ENCODE data around the gene PPFIA2. TPM values are rescaled to one million over a fixed set of nuclear protein-coding genes. Genes with fewer than 3 reads are reported as not detected.

PPFIA2 gene
- polyA plus RNA-seq, 1 donor (not counting 4 experiments of a cell fraction or from before 2014, with no cell fraction given), result not detected

GRCh38 chr12:81533054-81533453, 226.1 kb downstream of the PPFIA2 start:
- FAIRE-seq (no peak), DNase-seq (ENCODE audit: low read depth, low spot score) (no peak)
- Histone ChIP-seq H3K4me2 (ENCODE audit: control insufficient read depth, extremely low read depth, insufficient read depth, low read depth, low read length) (no peak overlapping the region), H3K9ac (ENCODE audit: control insufficient read depth, extremely low read depth, insufficient read depth, low read length) (no peak overlapping the region), H3K36me3 (ENCODE audit: control insufficient read depth in 2 of 2, extremely low read depth in 1 of 2, insufficient read depth in 2 of 2, low read length in 2 of 2) (no peaks in the 10 kb centered on the region), H3K79me2 (ENCODE audit: control insufficient read depth, insufficient read depth, low read length) (no peaks in the 10 kb centered on the region), H3K4me1 (ENCODE audit: control insufficient read depth, extremely low read depth, insufficient read depth, low read length) (no peaks in the 10 kb centered on the region), H3K27me3 (ENCODE audit: control insufficient read depth, extremely low read depth, insufficient read depth, low read length) (no peaks in the 10 kb centered on the region), H4K20me1 (ENCODE audit: control insufficient read depth, extremely low read depth, insufficient read depth, low read length) (no peaks in the 10 kb centered on the region), H3K9me1 (ENCODE audit: control insufficient read depth, extremely low read depth, insufficient read depth, low read length) (no peaks in the 10 kb centered on the region), H3K4me3 (ENCODE audit: control insufficient read depth in 2 of 3, extremely low read depth in 1 of 3, insufficient read depth in 2 of 3, low read depth in 1 of 3, low read length in 3 of 3) (no peak overlapping the region), H2AFZ (ENCODE audit: control insufficient read depth, low read length) (no peak overlapping the region), H3K27ac (ENCODE audit: control insufficient read depth, insufficient read depth, low read length) (no peak overlapping the region), H3K9me3 (ENCODE audit: control insufficient read depth, low read depth, low read length) (no peaks in the 10 kb centered on the region)
- dilution Hi-C loops (cut with MboI; ENCODE audit: extremely low pct_ligation_motif_present, low sequenced_read_pairs), result no loop called here
- TF ChIP-seq, protein P1, sequence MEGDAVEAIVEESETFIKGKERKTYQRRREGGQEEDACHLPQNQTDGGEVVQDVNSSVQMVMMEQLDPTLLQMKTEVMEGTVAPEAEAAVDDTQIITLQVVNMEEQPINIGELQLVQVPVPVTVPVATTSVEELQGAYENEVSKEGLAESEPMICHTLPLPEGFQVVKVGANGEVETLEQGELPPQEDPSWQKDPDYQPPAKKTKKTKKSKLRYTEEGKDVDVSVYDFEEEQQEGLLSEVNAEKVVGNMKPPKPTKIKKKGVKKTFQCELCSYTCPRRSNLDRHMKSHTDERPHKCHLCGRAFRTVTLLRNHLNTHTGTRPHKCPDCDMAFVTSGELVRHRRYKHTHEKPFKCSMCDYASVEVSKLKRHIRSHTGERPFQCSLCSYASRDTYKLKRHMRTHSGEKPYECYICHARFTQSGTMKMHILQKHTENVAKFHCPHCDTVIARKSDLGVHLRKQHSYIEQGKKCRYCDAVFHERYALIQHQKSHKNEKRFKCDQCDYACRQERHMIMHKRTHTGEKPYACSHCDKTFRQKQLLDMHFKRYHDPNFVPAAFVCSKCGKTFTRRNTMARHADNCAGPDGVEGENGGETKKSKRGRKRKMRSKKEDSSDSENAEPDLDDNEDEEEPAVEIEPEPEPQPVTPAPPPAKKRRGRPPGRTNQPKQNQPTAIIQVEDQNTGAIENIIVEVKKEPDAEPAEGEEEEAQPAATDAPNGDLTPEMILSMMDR (optimal IDR thresholded peaks at IDR 0.05 in 1 of 3, IDR thresholded peaks at IDR 0.05 in 1 of 3, conservative IDR thresholded peaks at IDR 0.05 in 1 of 3; ENCODE audit: extremely low read depth in 1 of 3, insufficient read depth in 2 of 3, low read length in 3 of 3), result no peak
- TF ChIP-seq EZH2 (IDR thresholded peaks at IDR 0.05; ENCODE audit: low read length), result no peak

GRCh38 chr12:81530352-81530751, 228.8 kb downstream of the PPFIA2 start:
- no peaks in the 10 kb centered on the region for H3K36me3 ChIP-seq (ENCODE audit: control insufficient read depth in 2 of 2, extremely low read depth in 1 of 2, insufficient read depth in 2 of 2, low read length in 2 of 2)
- no peak overlapping the region for H3K4me2 ChIP-seq (ENCODE audit: control insufficient read depth, extremely low read depth, insufficient read depth, low read depth, low read length)
- H4K20me1 ChIP-seq (ENCODE audit: control insufficient read depth, extremely low read depth, insufficient read depth, low read length), result no peaks in the 10 kb centered on the region
- H3K9ac ChIP-seq (ENCODE audit: control insufficient read depth, extremely low read depth, insufficient read depth, low read length), result no peak overlapping the region
- H2AFZ ChIP-seq (ENCODE audit: control insufficient read depth, low read length), result no peak overlapping the region
- H3K9me3 ChIP-seq (ENCODE audit: control insufficient read depth, low read depth, low read length), result no peaks in the 10 kb centered on the region
- H3K4me1 ChIP-seq (ENCODE audit: control insufficient read depth, extremely low read depth, insufficient read depth, low read length), result no peaks in the 10 kb centered on the region
- FAIRE-seq (no peak), DNase-seq (ENCODE audit: low read depth, low spot score) (no peak)
- no peaks in the 10 kb centered on the region for H3K9me1 ChIP-seq (ENCODE audit: control insufficient read depth, extremely low read depth, insufficient read depth, low read length)
- no peak overlapping the region for H3K27ac ChIP-seq (ENCODE audit: control insufficient read depth, insufficient read depth, low read length)
- no peaks in the 10 kb centered on the region for H3K79me2 ChIP-seq (ENCODE audit: control insufficient read depth, insufficient read depth, low read length)
- TF ChIP-seq, protein P1 (optimal IDR thresholded peaks at IDR 0.05 in 1 of 3, IDR thresholded peaks at IDR 0.05 in 1 of 3, conservative IDR thresholded peaks at IDR 0.05 in 1 of 3; ENCODE audit: extremely low read depth in 1 of 3, insufficient read depth in 2 of 3, low read length in 3 of 3), result no peak
- no peak for TF ChIP-seq EZH2 (IDR thresholded peaks at IDR 0.05; ENCODE audit: low read length)
- no peaks in the 10 kb centered on the region for H3K27me3 ChIP-seq (ENCODE audit: control insufficient read depth, extremely low read depth, insufficient read depth, low read length)
- dilution Hi-C loops (cut with MboI; ENCODE audit: extremely low pct_ligation_motif_present, low sequenced_read_pairs), result no loop called here
- no peak overlapping the region for H3K4me3 ChIP-seq (ENCODE audit: control insufficient read depth in 2 of 3, extremely low read depth in 1 of 3, insufficient read depth in 2 of 3, low read depth in 1 of 3, low read length in 3 of 3)
